Measurements from ENCODE around the gene MC1R. TPM values are rescaled to one million over a fixed set of nuclear protein-coding genes. Genes with fewer than 3 reads are reported as not detected.
A peak's percentile ranks its signal among the peaks of the same experiment; 100 is the strongest.

Gene MC1R
- total RNA-seq, 2 donors from 2014 or later, result 3.4 to 4.8 TPM

- no peak for TF ChIP-seq CTCF (conservative IDR thresholded peaks at IDR 0.05)
- H3K9ac ChIP-seq (ENCODE audit: extremely low read depth, low read length, poor library complexity, severe bottlenecking), result no peak overlapping the region
- H3K4me3 Mint-ChIP-seq, result no peak overlapping the region
- DNase-seq, result no peak
- H3K36me3 Mint-ChIP-seq (ENCODE audit: low read depth), result peaks cover 64% of the 10 kb centered on the region
- H3K4me1 ChIP-seq (ENCODE audit: control insufficient read depth, insufficient read depth, low read length), result no peaks in the 10 kb centered on the region
- peaks cover 68% of the 10 kb centered on the region for H3K36me3 ChIP-seq (ENCODE audit: control insufficient read depth, insufficient read depth, low read length)
- H3K4me1 Mint-ChIP-seq, result no peaks in the 10 kb centered on the region
- no peaks in the 10 kb centered on the region for H3K27me3 ChIP-seq (ENCODE audit: control insufficient read depth, insufficient read depth, low read length, poor library complexity, severe bottlenecking)
- H3K9me3 Mint-ChIP-seq, result peaks cover 13% of the 10 kb centered on the region
- H3K9me3 ChIP-seq (ENCODE audit: control insufficient read depth, low read length), result peaks cover 11% of the 10 kb centered on the region
- H3K27me3 Mint-ChIP-seq (ENCODE audit: insufficient read depth), result no peaks in the 10 kb centered on the region
- H3K27ac ChIP-seq (ENCODE audit: low read depth, low read length), result peak overlapping the region; percentile 38
- no peak overlapping the region for H3K27ac Mint-ChIP-seq
- WGBS, 2 experiments (ENCODE audit: insufficient coverage in 1 of 2, insufficient read length in 1 of 2), result 95 to 96% methylated on average over 10 to 11 of the region's 11 CpGs
- H3K4me3 ChIP-seq (ENCODE audit: low read length), result no peak overlapping the region
Measured at GRCh38 chr16:89902980-89903379, 15.7 kb upstream of the MC1R start.

- Histone ChIP-seq H3K9ac (ENCODE audit: extremely low read depth, low read length, poor library complexity, severe bottlenecking) (no peak overlapping the region), H3K36me3 (ENCODE audit: control insufficient read depth, insufficient read depth, low read length) (peaks cover 67% of the 10 kb centered on the region), H3K4me3 (ENCODE audit: low read length) (no peak overlapping the region), H3K27me3 (ENCODE audit: control insufficient read depth, insufficient read depth, low read length, poor library complexity, severe bottlenecking) (no peaks in the 10 kb centered on the region), H3K9me3 (ENCODE audit: control insufficient read depth, low read length) (peaks cover 15% of the 10 kb centered on the region), H3K27ac (ENCODE audit: low read depth, low read length) (no peak overlapping the region), H3K4me1 (ENCODE audit: control insufficient read depth, insufficient read depth, low read length) (no peaks in the 10 kb centered on the region)
- Mint-ChIP-seq H3K27me3 (ENCODE audit: insufficient read depth) (no peaks in the 10 kb centered on the region), H3K4me1 (no peaks in the 10 kb centered on the region), H3K36me3 (ENCODE audit: low read depth) (peaks cover 60% of the 10 kb centered on the region), H3K27ac (no peak overlapping the region), H3K4me3 (no peak overlapping the region), H3K9me3 (peaks cover 18% of the 10 kb centered on the region)
- TF ChIP-seq CTCF (conservative IDR thresholded peaks at IDR 0.05), result no peak
- no peak for DNase-seq
- WGBS, 2 experiments (ENCODE audit: insufficient coverage in 1 of 2, insufficient read length in 1 of 2), result 95 to 96% methylated on average over 11 to 19 of the region's 19 CpGs
Measured at GRCh38 chr16:89903908-89904515, 14.7 kb upstream of the MC1R start.

- Mint-ChIP-seq H3K4me1 (no peaks in the 10 kb centered on the region), H3K4me3 (no peak overlapping the region), H3K36me3 (ENCODE audit: low read depth) (peaks cover 61% of the 10 kb centered on the region), H3K9me3 (peaks cover 19% of the 10 kb centered on the region), H3K27me3 (ENCODE audit: insufficient read depth) (no peaks in the 10 kb centered on the region), H3K27ac (no peak overlapping the region)
- 94 to 97% methylated on average over 28 to 31 of the region's 31 CpGs for WGBS, 2 experiments (ENCODE audit: insufficient coverage in 1 of 2, insufficient read length in 1 of 2)
- H3K9me3 ChIP-seq (ENCODE audit: control insufficient read depth, low read length), result peaks cover 15% of the 10 kb centered on the region
- TF ChIP-seq CTCF (conservative IDR thresholded peaks at IDR 0.05), result no peak
- no peak overlapping the region for H3K27ac ChIP-seq (ENCODE audit: low read depth, low read length)
- H3K4me3 ChIP-seq (ENCODE audit: low read length), result no peak overlapping the region
- no peak overlapping the region for H3K9ac ChIP-seq (ENCODE audit: extremely low read depth, low read length, poor library complexity, severe bottlenecking)
- no peaks in the 10 kb centered on the region for H3K27me3 ChIP-seq (ENCODE audit: control insufficient read depth, insufficient read depth, low read length, poor library complexity, severe bottlenecking)
- no peaks in the 10 kb centered on the region for H3K4me1 ChIP-seq (ENCODE audit: control insufficient read depth, insufficient read depth, low read length)
- H3K36me3 ChIP-seq (ENCODE audit: control insufficient read depth, insufficient read depth, low read length), result peaks cover 65% of the 10 kb centered on the region
- no peak for DNase-seq
Measured at GRCh38 chr16:89904606-89905510, 13.8 kb upstream of the MC1R start.

All from endodermal cell (in vitro differentiated cells).